Memory B cell (primary cell): ENCODE data around the gene HTR1D.

Experiments used
- ATAC-seq: fragments of 150-1000 bp; cut with Tn5 transposase; 2 replicates; pipeline ENCODE4 v1.10.0; 2021; ENCODE audit warnings: low read depth, mild to moderate bottlenecking, moderate library complexity
- DNase-seq, 2 donors: peaks; one replicate each; pipeline ENCODE4 v3.0.0; 2022; ENCODE audit warnings: low spot score in 2 of 2
- H3K27ac Mint-ChIP-seq: one replicate; pipeline ENCODE4 v1.8.0; 2022; ENCODE audit warnings: mild to moderate bottlenecking, moderate library complexity, mixed read lengths
- H3K27me3 Mint-ChIP-seq: one replicate; pipeline ENCODE4 v1.8.0; 2022; ENCODE audit warnings: mixed read lengths
- H3K36me3 Mint-ChIP-seq: one replicate; pipeline ENCODE4 v1.8.0; 2022; ENCODE audit warnings: mild to moderate bottlenecking, mixed read lengths
- H3K4me1 Mint-ChIP-seq: one replicate; pipeline ENCODE4 v1.8.0; 2022; ENCODE audit warnings: mixed read lengths
- H3K4me3 Mint-ChIP-seq: one replicate; pipeline ENCODE4 v1.8.0; 2022; ENCODE audit warnings: mild to moderate bottlenecking, moderate library complexity, mixed read lengths
- H3K9me3 Mint-ChIP-seq: one replicate; pipeline ENCODE4 v1.8.0; 2022; ENCODE audit warnings: mixed read lengths

The HTR1D gene

GRCh38 chr1:23167353-23168078 lies 49.8 kb downstream of the HTR1D start:
- H3K4me3 Mint-ChIP-seq = peak overlapping the region; percentile 100
- H3K27ac Mint-ChIP-seq = no peak overlapping the region
- no peaks in the 10 kb centered on the region for H3K9me3 Mint-ChIP-seq
- peaks cover 3% of the 10 kb centered on the region for H3K36me3 Mint-ChIP-seq
- no peaks in the 10 kb centered on the region for H3K27me3 Mint-ChIP-seq
- ATAC-seq = peak; percentile 20
- H3K4me1 Mint-ChIP-seq = peaks cover 22% of the 10 kb centered on the region
- peak in 1 of 2 donors; percentile 39 for DNase-seq

- no peak overlapping the region for H3K27ac Mint-ChIP-seq
- DNase-seq (no peak), ATAC-seq (no peak)
- no peaks in the 10 kb centered on the region for H3K9me3 Mint-ChIP-seq
- peak overlapping the region; percentile 72 for H3K4me3 Mint-ChIP-seq
- H3K4me1 Mint-ChIP-seq = peaks cover 21% of the 10 kb centered on the region
- H3K36me3 Mint-ChIP-seq = peaks cover 3% of the 10 kb centered on the region
- H3K27me3 Mint-ChIP-seq = no peaks in the 10 kb centered on the region
Measured at GRCh38 chr1:23166854-23167253, 50.4 kb downstream of the HTR1D start.

DNA sequence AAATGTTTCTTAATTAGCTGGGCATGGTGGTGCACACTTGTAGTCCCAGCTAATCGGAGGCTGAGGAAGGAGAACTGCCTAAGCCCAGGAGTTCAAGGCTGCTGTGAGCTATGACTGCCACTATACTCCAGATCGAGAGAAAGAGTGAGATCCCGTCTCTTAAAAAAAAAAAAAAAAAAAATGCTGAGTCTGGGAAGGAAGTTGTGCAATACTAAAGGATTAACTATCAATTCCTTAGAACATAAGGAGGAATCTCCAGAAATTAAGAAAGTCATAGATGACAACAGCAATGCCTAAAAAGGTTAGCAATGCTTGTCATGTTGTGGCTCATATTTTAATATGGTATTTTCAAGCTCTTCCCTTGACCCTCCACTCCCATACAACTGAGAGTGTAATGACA lies 53.9 kb downstream of the HTR1D start:
- DNase-seq (no peak), ATAC-seq (no peak)
- no peaks in the 10 kb centered on the region for H3K9me3 Mint-ChIP-seq
- H3K4me3 Mint-ChIP-seq = no peak overlapping the region
- peaks cover 1% of the 10 kb centered on the region for H3K36me3 Mint-ChIP-seq
- no peak overlapping the region for H3K27ac Mint-ChIP-seq
- peaks cover 8% of the 10 kb centered on the region for H3K4me1 Mint-ChIP-seq
- no peaks in the 10 kb centered on the region for H3K27me3 Mint-ChIP-seq

DNA sequence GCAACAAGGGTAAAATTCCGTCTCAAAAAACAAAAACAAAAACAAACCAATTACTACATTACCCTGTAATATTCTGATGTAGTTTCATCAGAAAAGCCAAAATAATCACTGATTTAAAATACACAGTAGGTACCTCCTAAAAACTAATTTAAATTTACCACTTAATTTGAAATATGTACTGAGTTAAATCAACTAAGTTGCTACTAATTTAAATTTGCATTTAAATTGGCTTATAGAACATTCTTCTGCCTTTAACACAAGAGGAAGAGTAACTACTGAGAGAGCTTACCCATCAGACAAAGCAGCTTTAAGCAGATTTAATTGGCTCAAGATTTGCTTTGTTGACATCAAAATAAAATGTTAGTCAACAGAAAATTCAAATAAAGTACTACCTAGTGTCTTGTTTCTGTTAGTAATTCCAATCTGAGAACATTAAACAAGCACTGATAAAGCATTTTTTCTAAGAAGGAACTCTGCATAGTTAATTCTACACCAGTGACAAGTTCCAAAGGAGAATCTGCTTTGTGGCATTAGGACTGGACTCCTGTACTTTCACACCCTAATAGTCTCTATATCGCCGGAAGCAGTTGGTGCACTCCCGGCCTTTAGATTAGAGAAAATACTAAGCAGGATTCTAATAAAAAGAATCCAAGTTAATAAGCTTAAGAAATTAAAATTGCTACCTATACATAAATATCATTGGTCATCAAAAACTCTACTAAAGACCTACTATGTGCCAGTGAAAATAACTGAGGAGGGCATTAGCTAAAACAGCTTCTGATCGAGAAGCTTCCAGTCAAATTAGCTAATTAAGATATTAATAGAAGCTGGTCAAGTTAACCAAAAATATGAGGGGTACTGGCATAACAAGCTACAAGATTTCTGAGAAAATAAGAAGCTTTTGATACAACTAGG lies 57.1 kb downstream of the HTR1D start:
- Mint-ChIP-seq H3K27ac (no peak overlapping the region), H3K27me3 (no peaks in the 10 kb centered on the region), H3K4me3 (no peak overlapping the region), H3K9me3 (no peaks in the 10 kb centered on the region), H3K4me1 (peaks cover 2% of the 10 kb centered on the region), H3K36me3 (no peaks in the 10 kb centered on the region)
- ATAC-seq (no peak), DNase-seq (no peak)

DNA sequence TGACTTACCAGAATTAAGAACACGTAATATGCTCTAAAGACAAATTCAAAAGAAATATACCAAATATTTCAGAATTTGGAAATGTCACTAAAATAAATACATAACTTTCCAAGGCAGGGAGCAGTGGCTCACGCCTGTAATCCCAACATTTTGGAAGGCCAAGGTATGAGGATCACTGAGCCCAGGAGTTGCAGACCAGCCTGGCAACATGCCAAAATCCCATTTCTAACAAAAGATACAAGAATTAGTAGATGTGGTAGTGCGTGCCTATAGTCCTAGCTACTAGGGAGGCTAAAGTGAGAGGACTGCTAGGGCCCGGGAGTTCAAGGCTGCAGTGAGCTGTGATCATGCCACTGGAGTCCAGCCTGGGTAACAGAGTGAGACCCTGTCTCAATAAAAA lies 60.4 kb downstream of the HTR1D start:
- DNase-seq = no peak
- H3K4me3 Mint-ChIP-seq = no peak overlapping the region
- no peak for ATAC-seq
- H3K4me1 Mint-ChIP-seq = peaks cover 4% of the 10 kb centered on the region
- no peaks in the 10 kb centered on the region for H3K27me3 Mint-ChIP-seq
- peaks cover 4% of the 10 kb centered on the region for H3K36me3 Mint-ChIP-seq
- no peak overlapping the region for H3K27ac Mint-ChIP-seq
- no peaks in the 10 kb centered on the region for H3K9me3 Mint-ChIP-seq

DNA sequence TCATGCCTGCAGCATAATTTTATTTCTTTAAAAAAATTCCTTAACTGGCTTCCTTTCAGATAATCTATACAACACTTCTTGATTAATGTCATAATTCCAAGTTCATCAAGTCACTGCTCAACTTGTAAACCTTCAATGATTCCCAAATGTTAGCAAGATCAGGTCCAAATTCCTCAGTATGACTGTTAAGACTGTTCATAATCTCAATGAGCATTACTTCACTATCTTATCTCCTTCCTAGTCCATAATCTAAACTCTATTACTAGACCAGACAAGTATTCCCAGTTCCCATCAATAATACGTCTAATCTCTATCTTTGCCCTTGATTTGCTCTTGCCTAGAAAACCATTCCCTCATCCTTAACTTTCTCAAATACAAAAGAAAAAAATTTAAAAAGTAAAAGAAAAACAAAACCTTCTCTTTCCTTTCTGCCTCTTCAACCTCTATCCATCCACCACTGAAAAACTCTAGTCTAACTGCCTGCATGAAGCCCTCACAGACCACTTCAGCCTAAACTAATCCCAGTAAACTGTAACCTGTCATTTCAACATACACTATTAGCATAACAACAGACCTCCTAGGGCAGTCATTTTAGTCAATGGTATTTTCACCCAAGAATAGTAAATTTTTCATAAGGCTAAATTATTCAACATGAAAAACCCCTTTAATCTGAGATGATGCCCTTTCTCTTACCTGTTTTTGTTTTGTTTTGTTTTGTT lies 64.2 kb downstream of the HTR1D start:
- H3K27me3 Mint-ChIP-seq = no peaks in the 10 kb centered on the region
- no peak overlapping the region for H3K4me3 Mint-ChIP-seq
- ATAC-seq (no peak), DNase-seq (no peak)
- H3K9me3 Mint-ChIP-seq = no peaks in the 10 kb centered on the region
- H3K4me1 Mint-ChIP-seq = peaks cover 11% of the 10 kb centered on the region
- H3K36me3 Mint-ChIP-seq = peaks cover 4% of the 10 kb centered on the region
- H3K27ac Mint-ChIP-seq = no peak overlapping the region

GRCh38 chr1:23150742-23151141 lies 66.6 kb downstream of the HTR1D start:
- Mint-ChIP-seq H3K27me3 (no peaks in the 10 kb centered on the region), H3K27ac (peak overlapping the region; percentile 16), H3K36me3 (peaks cover 4% of the 10 kb centered on the region), H3K4me1 (peaks cover 12% of the 10 kb centered on the region), H3K4me3 (no peak overlapping the region), H3K9me3 (no peaks in the 10 kb centered on the region)
- DNase-seq = no peak
- no peak for ATAC-seq

DNA sequence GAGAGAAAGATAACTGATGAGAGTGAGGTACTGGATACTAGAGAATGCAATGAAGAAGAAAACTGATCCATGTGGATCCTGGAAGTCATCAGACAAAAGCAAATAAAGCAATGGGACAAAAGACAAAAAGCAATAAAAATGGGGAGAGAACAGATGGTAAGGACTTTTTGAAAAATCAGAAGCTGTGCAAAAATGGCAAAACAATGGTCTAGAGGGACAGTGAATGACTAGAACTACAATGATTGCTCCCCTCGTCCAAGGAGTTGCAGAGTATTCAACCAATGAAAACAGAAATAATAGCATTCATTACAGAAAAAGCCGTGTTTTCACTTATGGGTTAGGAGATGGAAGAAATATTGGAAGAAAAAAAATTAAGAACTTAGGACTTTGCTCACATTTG lies 67.2 kb downstream of the HTR1D start:
- DNase-seq (no peak), ATAC-seq (no peak)
- H3K4me1 Mint-ChIP-seq = peaks cover 12% of the 10 kb centered on the region
- no peaks in the 10 kb centered on the region for H3K27me3 Mint-ChIP-seq
- H3K4me3 Mint-ChIP-seq = no peak overlapping the region
- peaks cover 4% of the 10 kb centered on the region for H3K36me3 Mint-ChIP-seq
- H3K27ac Mint-ChIP-seq = peak overlapping the region; percentile 16
- H3K9me3 Mint-ChIP-seq = no peaks in the 10 kb centered on the region

DNA sequence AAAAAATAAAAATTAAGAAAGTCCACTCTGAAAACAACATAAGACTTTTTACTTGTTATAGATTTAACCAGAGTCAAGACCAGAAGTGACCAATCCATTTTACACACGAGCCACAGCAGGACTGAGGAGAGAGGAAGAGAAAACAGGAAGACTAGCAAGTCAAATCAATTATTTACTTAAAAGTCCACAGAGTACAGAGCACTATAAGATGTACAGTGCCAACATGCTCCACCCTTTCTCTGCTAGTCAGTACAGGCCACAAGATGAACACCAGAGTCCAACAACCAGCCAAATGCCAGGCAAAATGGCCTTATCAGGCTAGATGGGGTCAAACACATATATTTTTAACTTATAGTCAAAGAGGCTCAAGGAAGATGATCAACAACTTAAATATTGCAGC lies 68.2 kb downstream of the HTR1D start:
- no peak overlapping the region for H3K27ac Mint-ChIP-seq
- ATAC-seq = no peak
- H3K36me3 Mint-ChIP-seq = peaks cover 2% of the 10 kb centered on the region
- no peaks in the 10 kb centered on the region for H3K9me3 Mint-ChIP-seq
- DNase-seq = no peak
- H3K4me3 Mint-ChIP-seq = no peak overlapping the region
- H3K4me1 Mint-ChIP-seq = peaks cover 14% of the 10 kb centered on the region
- H3K27me3 Mint-ChIP-seq = no peaks in the 10 kb centered on the region

DNA sequence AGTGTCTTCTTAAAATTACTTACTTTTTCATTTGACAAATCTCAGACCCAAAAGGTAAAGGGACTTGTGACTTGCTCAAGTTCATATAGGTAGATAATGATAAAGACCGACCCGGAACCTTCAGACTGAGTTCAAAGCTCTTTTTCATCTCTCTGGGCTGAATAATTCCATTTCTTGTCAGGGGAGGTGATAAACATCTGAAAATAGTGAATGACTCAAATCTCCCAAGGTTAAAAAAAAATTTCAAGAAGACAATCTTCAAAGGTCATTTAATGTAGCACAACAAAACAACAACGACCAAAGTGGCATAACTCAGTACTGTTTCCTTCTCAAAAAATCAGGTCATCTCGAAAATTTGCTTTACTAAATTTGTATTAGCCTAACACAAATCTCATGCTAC lies 69.2 kb downstream of the HTR1D start:
- no peak overlapping the region for H3K27ac Mint-ChIP-seq
- ATAC-seq = no peak
- no peak overlapping the region for H3K4me3 Mint-ChIP-seq
- peaks cover 12% of the 10 kb centered on the region for H3K4me1 Mint-ChIP-seq
- H3K9me3 Mint-ChIP-seq = no peaks in the 10 kb centered on the region
- H3K27me3 Mint-ChIP-seq = no peaks in the 10 kb centered on the region
- no peak for DNase-seq
- H3K36me3 Mint-ChIP-seq = no peaks in the 10 kb centered on the region
